Endothelial cell of umbilical vein (primary cell): Measurements from ENCODE around the gene DIABLO. TPM values are rescaled to one million over a fixed set of nuclear protein-coding genes. Genes with fewer than 3 reads are reported as not detected.

Experiments used
- BruUV-seq: library from RNA; stranded (reverse); fragments of 400-500 nt; replicated peaks from 2 replicates; lab custom pipeline; 2021; lab: Mats Ljungman, UMichigan
- CTCF ChIA-PET: fragments of 300-600, 350-600 bp; sonication (Branson Sonifier 250); formaldehyde crosslinking; loops from one replicate; lab custom pipeline; 2021; ENCODE audit warnings: antibody characterized with exemption, inconsistent platforms; lab: Charles Lee
- POLR2A ChIA-PET: fragments of 300-600, 350-600 bp; sonication (Branson Sonifier 250); formaldehyde crosslinking; loops from one replicate; lab custom pipeline; 2021; ENCODE audit warnings: antibody characterized with exemption, inconsistent platforms; lab: Charles Lee
- DNase-seq: peaks from one replicate; pipeline ENCODE4 v3.0.0-alpha.2; 2011; ENCODE audit warnings: low read depth, low spot score
- FAIRE-seq: peaks from 2 replicates; lab custom pipeline; 2011; peaks lifted over from hg19 to GRCh38; lab: Jason Lieb, UNC
- H2AFZ ChIP-seq: 2 replicates; pipeline ENCODE4 v1.6.0; 2012; ENCODE audit warnings: low read depth, low read length, control low read depth, inconsistent platforms
- H3K27ac ChIP-seq: 2 replicates; pipeline ENCODE4 v1.5.1; 2011; ENCODE audit warnings: low read depth, mild to moderate bottlenecking, control low read depth, low read length, moderate library complexity; ENCODE audit not compliant: insufficient read depth
- H3K27me3 ChIP-seq, 2 experiments: 2 replicates each; pipeline versions ENCODE4 v1.6.0 to v1.6.1; 2011; ENCODE audit warnings: low read length in 2 of 2, mixed read lengths in 1 of 2; ENCODE audit not compliant: control insufficient read depth in 2 of 2, insufficient read depth in 2 of 2
- H3K36me3 ChIP-seq, 2 experiments: 2 replicates in 1 of 2; 3 replicates in 1 of 2; pipeline ENCODE4 v1.5.1; 2011; ENCODE audit warnings: low read length in 2 of 2, mild to moderate bottlenecking in 1 of 2, moderate library complexity in 1 of 2; ENCODE audit not compliant: control insufficient read depth in 2 of 2, insufficient read depth in 2 of 2; ENCODE audit errors: extremely low read depth in 1 of 2
- H3K4me1 ChIP-seq: 3 replicates; pipeline ENCODE4 v1.5.1; 2011; ENCODE audit warnings: mild to moderate bottlenecking, low read length; ENCODE audit not compliant: control insufficient read depth, insufficient read depth; ENCODE audit errors: extremely low read depth
- H3K4me2 ChIP-seq: 2 replicates; pipeline ENCODE4 v1.6.1; 2011; ENCODE audit warnings: low read length, control low read depth, mixed read lengths; ENCODE audit not compliant: insufficient read depth
- H3K4me3 ChIP-seq, 3 experiments: fragments of 200-600 bp in 1 of 3; sonication (generic), shearing (Covaris generic) in 1 of 3; replicated peaks in 1 of 3; 2 replicates each; pipeline ENCODE4 v1.5.1; 2011 to 2016; ENCODE audit warnings: control low read depth in 3 of 3, low read length in 3 of 3, mild to moderate bottlenecking in 2 of 3, inconsistent platforms in 1 of 3, low read depth in 1 of 3, moderate library complexity in 1 of 3; ENCODE audit not compliant: insufficient read depth in 1 of 3
- H3K79me2 ChIP-seq: 2 replicates; pipeline ENCODE4 v1.6.0; 2012; ENCODE audit warnings: low read length, inconsistent platforms; ENCODE audit not compliant: control insufficient read depth, insufficient read depth
- H3K9ac ChIP-seq: replicated peaks from 2 replicates; pipeline ENCODE3; 2011; ENCODE audit warnings: low read length, control low read depth; ENCODE audit not compliant: insufficient read depth; ENCODE audit errors: extremely low read depth
- H3K9me1 ChIP-seq: replicated peaks from 3 replicates; pipeline ENCODE4 v1.6.0; 2011; ENCODE audit warnings: mild to moderate bottlenecking, low read length; ENCODE audit not compliant: control insufficient read depth, insufficient read depth; ENCODE audit errors: extremely low read depth
- H3K9me3 ChIP-seq: replicated peaks from 2 replicates; pipeline ENCODE4 v1.5.1; 2012; ENCODE audit warnings: low read length, inconsistent platforms; ENCODE audit not compliant: control insufficient read depth, insufficient read depth
- H4K20me1 ChIP-seq: replicated peaks from 2 replicates; pipeline ENCODE3; 2011; ENCODE audit warnings: mild to moderate bottlenecking, low read length; ENCODE audit not compliant: control insufficient read depth, insufficient read depth; ENCODE audit errors: extremely low read depth
- CTCF ChIP-seq, 2 donors: IDR thresholded peaks; 1 replicate in 1 of 2; 2 replicates in 1 of 2; pipeline ENCODE4 v1.5.1; 2011; ENCODE audit warnings: low read length in 2 of 2, mild to moderate bottlenecking in 2 of 2, moderate library complexity in 2 of 2, control low read depth in 1 of 2, inconsistent platforms in 1 of 2, low read depth in 1 of 2; ENCODE audit not compliant: insufficient read depth in 1 of 2; ENCODE audit errors: extremely low read depth in 1 of 2
- EZH2 ChIP-seq: IDR thresholded peaks from 2 replicates; pipeline ENCODE4 v1.6.1; 2012; ENCODE audit warnings: borderline replicate concordance, low read depth, mild to moderate bottlenecking, moderate library complexity, low read length, inconsistent platforms; ENCODE audit not compliant: severe bottlenecking
- GATA2 ChIP-seq: IDR thresholded peaks from 2 replicates; pipeline ENCODE4 v1.7.0; 2011; ENCODE audit warnings: low read depth, mild to moderate bottlenecking, moderate library complexity, mixed read lengths, low read length; ENCODE audit not compliant: insufficient read length, insufficient read depth
- JUN ChIP-seq: IDR thresholded peaks from 2 replicates; pipeline ENCODE4 v1.6.1; 2011; ENCODE audit warnings: borderline replicate concordance, low read depth; ENCODE audit not compliant: insufficient read length, insufficient read depth
- MAX ChIP-seq: IDR thresholded peaks from 2 replicates; pipeline ENCODE4 v1.6.1; 2011; ENCODE audit not compliant: insufficient read depth, insufficient read length
- MYC ChIP-seq: IDR thresholded peaks from one replicate; pipeline ENCODE4 v1.6.1; 2011; ENCODE audit warnings: mild to moderate bottlenecking, low read depth, low read length
- POLR2A ChIP-seq: IDR thresholded peaks from 2 replicates; pipeline ENCODE4 v1.6.1; 2012; ENCODE audit warnings: low read depth, mild to moderate bottlenecking, control low read depth, low read length
- POLR2AphosphoS5 ChIP-seq: IDR thresholded peaks from 2 replicates; pipeline ENCODE4 v1.6.1; 2012; ENCODE audit warnings: low read depth, mild to moderate bottlenecking, control low read depth, low read length, moderate library complexity; ENCODE audit not compliant: insufficient read depth
- dilution Hi-C: fragments of 300-500 bp; cut with MboI; formaldehyde crosslinking; loops from one replicate; pipeline ENCODE4 v1.15.0; 2019; ENCODE audit warnings: low sequenced_read_pairs; ENCODE audit not compliant: extremely low pct_ligation_motif_present
- intact Hi-C: fragments of 100-400 bp; cut with micrococcal nuclease; formaldehyde crosslinking; loops from one replicate; pipeline ENCODE4 v1.10.0; 2022
- polyA plus RNA-seq, 4 experiments: library from polyadenylated mRNA; depleted of rRNA in 3 of 4; stranded (reverse) in 3 of 4; unstranded in 1 of 4; fragments of >200 nt; gene quantifications; 2 replicates each; pipeline versions ENCODE4 v1.2.1 to v1.2.3, GENCODE V29; 2011 to 2012; ENCODE audit warnings: missing spikeins in 1 of 4
- total RNA-seq: library from RNA; stranded (reverse); gene quantifications from 2 replicates; pipeline ENCODE4 v1.2.3, GENCODE V29; 2021

Gene DIABLO
- total and polyA plus RNA-seq, 2 donors (not counting 3 experiments of a cell fraction or from before 2014, with no cell fraction given) = 49.9 to 55.4 TPM

GRCh38 chr12:122171399-122171798 lies 54.5 kb downstream of the DIABLO start:
- TF ChIP-seq POLR2A = no peak
- TF ChIP-seq MAX = no peak
- no peak for TF ChIP-seq CTCF (IDR thresholded peaks at IDR 0.05; ENCODE audit: extremely low read depth in 1 of 2, insufficient read depth in 1 of 2, low read depth in 1 of 2, low read length in 2 of 2)
- no peak for TF ChIP-seq GATA2
- no peak for TF ChIP-seq JUN
- no peak for TF ChIP-seq POLR2AphosphoS5
- TF ChIP-seq MYC = no peak
- no peak for TF ChIP-seq EZH2
- Histone ChIP-seq H3K27me3 (peaks cover 0 to 3% of the 10 kb centered on the region in 2 experiments), H3K4me1 (no peaks in the 10 kb centered on the region), H3K27ac (no peak overlapping the region), H3K4me3 (no peak overlapping the region), H2AFZ (no peak overlapping the region), H3K36me3 (no peaks in the 10 kb centered on the region), H3K9me3 (no peaks in the 10 kb centered on the region), H3K9ac (no peak overlapping the region), H4K20me1 (no peaks in the 10 kb centered on the region), H3K9me1 (no peaks in the 10 kb centered on the region), H3K79me2 (no peaks in the 10 kb centered on the region), H3K4me2 (no peak overlapping the region)
- BruUV-seq = no TSS peak
- dilution Hi-C loops = no loop called here
- ChIA-PET POLR2A (no interaction called here), CTCF (interaction anchor here (0.6 kb wide), 1 partner anchor 19 kb away, joined by 3 read pairs; no protein-coding TSS in a partner anchor)
- DNase-seq = no peak
- FAIRE-seq = no peak
- intact Hi-C loops = no loop called here
